GM19025 (cell line): ENCODE measurements around the gene TADA2B.

ENCODE experiments used
- ATAC-seq: cut with Tn5 transposase; IDR thresholded peaks from one replicate; pipeline ENCODE4 v1.9.1; 2021; ENCODE audit warnings: mild to moderate bottlenecking, low read depth, moderate library complexity; ENCODE audit not compliant: unreplicated experiment

TADA2B gene, protein sequence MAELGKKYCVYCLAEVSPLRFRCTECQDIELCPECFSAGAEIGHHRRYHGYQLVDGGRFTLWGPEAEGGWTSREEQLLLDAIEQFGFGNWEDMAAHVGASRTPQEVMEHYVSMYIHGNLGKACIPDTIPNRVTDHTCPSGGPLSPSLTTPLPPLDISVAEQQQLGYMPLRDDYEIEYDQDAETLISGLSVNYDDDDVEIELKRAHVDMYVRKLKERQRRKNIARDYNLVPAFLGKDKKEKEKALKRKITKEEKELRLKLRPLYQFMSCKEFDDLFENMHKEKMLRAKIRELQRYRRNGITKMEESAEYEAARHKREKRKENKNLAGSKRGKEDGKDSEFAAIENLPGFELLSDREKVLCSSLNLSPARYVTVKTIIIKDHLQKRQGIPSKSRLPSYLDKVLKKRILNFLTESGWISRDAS

DNA sequence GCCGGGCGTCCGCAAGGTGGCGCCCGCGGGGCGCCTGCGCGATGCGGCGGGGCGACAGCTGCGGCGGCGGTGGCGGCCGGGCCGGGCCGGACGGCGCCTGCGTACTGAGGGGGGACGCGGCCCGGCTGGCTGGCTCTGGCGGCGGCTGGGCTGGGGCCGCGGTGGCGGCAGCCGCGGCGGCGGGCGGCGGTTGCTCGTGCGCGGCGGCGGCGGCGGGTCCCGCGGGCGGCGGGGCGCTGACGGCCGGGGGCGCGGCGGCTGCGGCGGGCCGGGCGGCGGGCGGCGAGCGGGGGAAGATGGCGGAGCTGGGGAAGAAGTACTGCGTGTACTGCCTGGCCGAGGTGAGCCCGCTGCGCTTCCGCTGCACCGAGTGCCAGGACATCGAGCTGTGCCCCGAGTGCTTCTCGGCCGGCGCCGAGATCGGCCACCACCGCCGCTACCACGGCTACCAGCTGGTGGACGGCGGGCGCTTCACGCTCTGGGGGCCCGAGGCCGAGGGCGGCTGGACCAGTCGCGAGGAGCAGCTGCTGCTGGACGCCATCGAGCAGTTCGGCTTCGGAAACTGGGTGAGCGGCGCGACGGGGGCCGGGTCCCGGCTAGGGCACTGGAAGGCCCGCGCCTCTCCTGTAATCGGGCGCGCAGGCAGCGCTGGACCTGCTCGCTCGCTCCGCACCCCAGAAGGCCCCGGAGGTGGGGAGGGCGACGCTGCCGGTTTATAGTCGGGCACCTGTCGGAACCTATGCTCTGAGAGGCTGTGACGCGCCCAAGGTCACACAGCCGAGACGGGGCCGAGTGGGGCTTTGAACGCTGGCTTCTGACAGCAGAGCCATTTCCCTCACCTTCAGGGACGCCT lies at the start of gene TADA2B:
Gene TADA2B (plus strand): TSS at position 89 of the 853 bp plus-strand sequence. CDS start 208 bp downstream, at position 297.
- peak; percentile 16 for ATAC-seq

- ATAC-seq, result no peak
These were observed 46.7 kb upstream of the TADA2B start for GRCh38 chr4:6996481-6996880.

- no peak for ATAC-seq
These were observed 43.7 kb upstream of the TADA2B start for GRCh38 chr4:6999172-7000086.

DNA sequence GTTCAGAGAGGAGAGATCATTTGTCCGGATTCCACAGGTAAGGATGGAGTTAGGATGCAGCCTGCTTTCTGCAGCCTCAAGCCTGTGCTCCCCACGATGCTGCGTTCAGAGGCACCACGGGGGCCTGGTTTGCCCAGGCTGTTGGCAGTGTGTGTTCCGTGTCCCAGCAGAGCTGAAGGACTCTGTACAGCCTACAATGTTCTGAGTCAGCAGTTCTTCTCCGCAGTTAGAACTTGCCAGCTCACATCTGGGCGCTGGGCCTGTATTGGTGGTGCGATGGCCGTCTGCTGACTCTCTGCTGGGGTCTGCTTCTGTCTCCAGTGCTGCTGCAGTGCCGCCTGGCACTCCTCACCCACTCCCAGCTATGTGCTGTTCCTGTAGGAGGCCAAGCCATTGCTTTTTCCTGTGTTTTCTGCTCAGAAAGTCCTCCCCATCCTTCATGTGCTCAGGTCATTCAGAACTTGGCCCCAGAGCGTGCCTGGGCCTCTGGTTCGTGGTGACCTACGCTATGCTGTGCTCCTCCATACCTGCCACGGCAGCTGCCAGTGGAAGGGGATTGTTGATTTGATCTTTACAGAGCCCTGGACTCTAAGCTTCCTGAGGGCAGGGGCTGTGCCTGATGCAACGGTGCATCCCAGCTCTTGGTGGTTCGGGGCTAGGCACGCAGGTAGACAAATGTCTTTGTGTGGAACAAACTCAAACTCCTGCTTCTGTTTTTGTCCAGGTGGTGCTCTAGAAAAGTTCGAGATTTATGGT lies 42.6 kb upstream of the TADA2B start:
- no peak for ATAC-seq

GRCh38 chr4:7001271-7001670 lies 41.9 kb upstream of the TADA2B start:
- no peak for ATAC-seq

DNA sequence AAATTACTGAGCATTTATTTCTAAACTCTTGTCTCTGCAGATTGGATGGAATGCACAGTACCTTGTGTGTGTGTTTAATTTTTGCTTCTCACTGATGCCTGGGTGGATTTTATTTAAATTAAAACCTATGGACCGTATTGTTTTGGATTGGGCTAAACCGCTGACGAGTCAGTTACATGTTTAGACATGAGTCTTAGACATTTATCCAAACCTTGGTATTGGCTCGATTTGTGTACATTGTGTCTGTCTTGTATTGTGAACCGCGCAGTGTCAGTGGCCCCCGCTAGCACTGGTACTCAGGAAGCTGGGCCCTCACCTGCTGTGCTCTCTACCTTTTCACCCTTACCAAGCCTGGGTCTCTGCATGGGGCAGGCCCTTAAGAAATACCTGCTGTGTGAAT lies 40.8 kb upstream of the TADA2B start:
- no peak for ATAC-seq

GRCh38 chr4:7003176-7003878 lies 39.8 kb upstream of the TADA2B start:
- no peak for ATAC-seq

DNA sequence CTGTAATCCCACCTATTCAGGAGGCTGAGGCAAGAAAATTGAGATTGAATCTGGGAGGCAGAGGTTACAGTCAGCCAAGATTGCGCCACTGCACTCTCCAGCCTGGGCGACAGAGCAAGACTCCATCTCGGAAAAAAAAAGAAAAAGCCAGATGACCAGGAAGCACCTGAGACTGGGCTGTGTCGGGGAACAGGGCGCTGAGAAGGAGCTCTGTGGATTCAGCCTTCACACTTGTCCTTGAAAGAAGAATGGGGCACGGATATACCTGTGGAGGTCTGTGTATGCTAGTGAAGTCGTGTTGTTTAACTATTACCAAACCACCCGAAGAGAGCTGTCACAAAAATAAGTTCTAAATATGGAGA lies 39.3 kb upstream of the TADA2B start:
- ATAC-seq, result no peak

DNA sequence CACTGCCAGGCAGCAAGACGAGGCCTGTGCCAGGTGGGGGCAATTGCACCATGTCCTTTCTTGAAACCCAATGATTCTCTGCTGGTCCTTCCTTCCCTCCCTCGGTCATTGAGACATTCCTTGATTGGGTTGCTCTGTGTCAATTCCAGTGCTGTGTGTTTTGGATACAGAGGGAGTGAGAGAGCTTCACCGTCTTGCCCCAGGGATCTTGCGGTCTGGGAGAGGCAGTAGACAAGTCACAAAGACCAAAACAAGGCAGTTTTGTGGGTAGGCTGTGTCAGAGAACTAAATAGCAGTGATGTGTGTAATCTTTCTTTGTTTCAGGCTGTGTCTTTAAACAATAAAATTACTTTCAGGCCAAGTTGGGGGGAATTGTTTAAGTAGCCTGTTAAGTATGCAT lies 38.8 kb upstream of the TADA2B start:
- no peak for ATAC-seq

GRCh38 chr4:7005571-7005970 lies 37.6 kb upstream of the TADA2B start:
- ATAC-seq, result no peak

DNA sequence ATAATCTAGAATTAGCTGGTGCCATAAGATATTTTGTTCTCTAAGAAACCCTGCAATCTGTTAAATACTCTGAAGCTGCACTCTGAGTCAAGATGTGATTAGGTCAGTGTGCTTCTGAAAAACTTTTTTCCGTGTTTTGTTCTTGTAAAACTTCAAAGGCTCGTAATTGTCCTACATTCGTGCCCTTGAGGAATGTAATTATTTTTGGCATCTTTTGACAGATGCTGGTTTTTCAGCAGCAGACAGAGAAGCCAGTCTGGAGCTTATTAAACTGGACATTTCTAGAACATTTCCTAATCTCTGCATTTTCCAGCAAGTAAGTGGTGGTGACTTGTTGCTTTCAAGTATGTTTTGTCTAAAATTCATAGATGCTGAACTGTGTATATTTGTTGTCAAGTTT lies 36.8 kb upstream of the TADA2B start:
- ATAC-seq, result no peak

DNA sequence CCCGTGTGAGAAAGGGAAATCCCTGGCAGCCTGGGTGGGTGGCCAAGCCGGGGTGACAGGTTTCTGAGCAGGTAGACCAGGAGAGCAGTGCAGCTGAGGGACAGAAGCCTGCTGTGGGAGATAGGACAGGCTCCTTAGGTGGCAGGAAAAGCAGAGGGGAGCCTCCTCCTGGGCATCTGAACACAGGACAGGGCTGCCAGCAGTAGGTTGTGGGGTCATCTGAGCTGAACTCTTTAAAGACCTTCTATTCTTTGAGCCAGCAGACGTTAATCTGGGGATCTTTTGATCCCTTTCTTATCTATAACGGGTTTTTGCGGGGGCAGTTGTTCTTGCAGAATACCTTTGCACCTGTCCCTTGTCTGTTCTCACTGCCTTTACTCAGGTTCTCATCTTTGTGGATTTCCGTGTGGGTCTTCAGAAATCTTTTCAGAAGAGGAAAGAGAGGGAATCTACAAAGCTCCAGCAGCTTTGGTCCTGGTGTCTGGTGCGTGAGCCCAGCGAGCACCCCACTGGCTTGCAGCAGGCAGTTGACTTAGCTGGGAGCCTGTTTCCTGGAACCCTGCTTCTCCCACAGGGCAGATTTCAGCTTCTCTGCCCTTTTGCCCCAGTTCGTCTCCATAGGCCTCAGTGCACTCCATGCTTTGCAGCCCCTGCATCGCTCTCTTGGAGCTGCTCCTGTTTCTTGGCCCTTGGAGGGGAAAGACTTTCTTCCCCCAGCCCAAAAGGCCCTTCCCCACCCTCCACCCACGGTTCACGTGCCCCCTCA lies 35.8 kb upstream of the TADA2B start:
- no peak for ATAC-seq

DNA sequence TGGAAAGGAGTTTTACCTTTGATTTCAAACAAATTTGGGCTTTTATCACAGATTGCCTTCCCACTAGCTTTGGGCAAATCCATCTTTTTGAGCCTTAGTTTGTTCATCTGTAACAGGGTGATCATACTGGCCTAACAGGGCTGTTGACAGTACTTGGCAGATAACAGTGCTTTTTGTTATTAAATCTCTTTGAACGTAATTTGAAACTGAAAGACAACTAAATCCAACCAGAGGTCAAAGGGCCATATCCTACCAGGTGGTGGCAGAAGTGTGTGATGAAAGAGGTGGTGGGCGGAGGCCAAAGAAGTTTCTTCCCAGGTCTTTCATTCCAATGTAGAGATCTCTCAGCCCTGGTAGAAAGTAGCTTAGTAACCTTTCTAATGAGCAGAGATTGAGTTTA lies 35.2 kb upstream of the TADA2B start:
- no peak for ATAC-seq

DNA sequence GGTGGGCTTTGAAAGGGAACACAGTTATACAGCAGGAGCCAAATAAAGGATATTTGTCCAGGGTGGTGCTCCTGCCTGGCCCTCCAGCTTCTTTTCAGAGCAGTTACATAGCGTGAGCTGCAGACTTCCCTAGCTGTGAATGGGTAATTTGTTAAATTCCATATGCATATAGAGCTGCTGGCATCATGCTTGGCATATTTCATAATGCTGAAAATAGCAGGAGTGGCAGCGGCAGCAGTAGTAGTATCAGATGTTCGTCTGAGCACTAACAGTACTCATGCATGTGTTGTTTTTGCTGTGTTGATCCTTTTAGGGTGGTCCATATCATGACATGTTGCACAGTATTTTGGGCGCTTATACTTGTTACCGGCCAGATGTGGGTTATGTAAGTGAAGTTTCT lies 33.6 kb upstream of the TADA2B start:
- no peak for ATAC-seq

- ATAC-seq, result no peak
These were observed 30.0 kb upstream of the TADA2B start for GRCh38 chr4:7013175-7013574.

GRCh38 chr4:7014815-7015214 lies 28.4 kb upstream of the TADA2B start:
- ATAC-seq, result no peak

GRCh38 chr4:7015383-7016035 lies 27.7 kb upstream of the TADA2B start:
- ATAC-seq, result no peak

DNA sequence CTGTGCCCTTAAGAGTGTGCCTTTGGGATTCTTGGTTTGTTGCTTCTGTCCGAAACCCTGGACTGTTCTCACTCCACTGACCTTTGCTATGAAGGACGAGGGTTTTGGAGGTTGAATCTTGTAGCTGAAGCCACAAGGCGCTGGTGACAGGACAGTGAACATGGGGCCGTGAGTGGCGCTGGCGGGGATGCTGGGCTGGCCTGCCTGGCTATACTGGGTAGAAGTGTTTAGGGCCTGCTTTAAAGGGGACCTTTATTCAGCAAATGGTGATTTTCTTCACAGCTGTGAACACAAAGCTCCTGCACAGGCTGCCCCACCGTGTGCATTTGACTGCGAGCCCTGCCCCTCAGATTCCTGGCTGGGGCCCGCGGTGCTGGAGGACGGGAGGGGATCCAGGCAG lies 27.1 kb upstream of the TADA2B start:
- no peak for ATAC-seq
